Kidney (tissue), 14 donors: ENCODE measurements around the gene RIPPLY3. TPM values are rescaled to one million over a fixed set of nuclear protein-coding genes. Genes with fewer than 3 reads are reported as not detected.

Experiments used
- DNase-seq, 5 donors: peaks; one replicate each; pipeline ENCODE4 v3.0.0-alpha.2; 2013 to 2020
- FAIRE-seq: peaks from 2 replicates; lab custom pipeline; 2012; peaks lifted over from hg19 to GRCh38; lab: Jason Lieb, UNC
- H3K27ac ChIP-seq, 2 donors: one replicate each; pipeline ENCODE4 v1.7.0; 2013; ENCODE audit warnings: low read depth in 2 of 2, low read length in 2 of 2, inconsistent platforms in 1 of 2
- H3K27me3 ChIP-seq: one replicate; pipeline ENCODE4 v1.7.1; 2013; ENCODE audit warnings: low read length, inconsistent platforms; ENCODE audit not compliant: control insufficient read depth, insufficient read depth
- H3K36me3 ChIP-seq, 3 donors: one replicate each; pipeline versions ENCODE4 v1.7.0 to v1.7.1; 2013; ENCODE audit warnings: low read length in 3 of 3, control low read depth in 1 of 3, inconsistent platforms in 1 of 3; ENCODE audit not compliant: insufficient read depth in 3 of 3, control insufficient read depth in 2 of 3
- H3K4me1 ChIP-seq, 3 donors: one replicate each; pipeline versions ENCODE4 v1.7.0 to v1.7.1; 2013; ENCODE audit warnings: low read length in 3 of 3, inconsistent platforms in 1 of 3, low read depth in 1 of 3; ENCODE audit not compliant: control insufficient read depth in 2 of 3, insufficient read depth in 2 of 3
- H3K4me3 ChIP-seq, 3 donors: one replicate each; pipeline versions ENCODE4 v1.7.0 to v1.8.1; 2013; ENCODE audit warnings: low read length in 3 of 3, control low read depth in 1 of 3, inconsistent platforms in 1 of 3
- H3K9ac ChIP-seq, 3 donors: one replicate each; pipeline versions ENCODE4 v1.7.0 to v1.7.1; 2013; ENCODE audit warnings: low read length in 3 of 3, control low read depth in 1 of 3, inconsistent platforms in 1 of 3
- H3K9me3 ChIP-seq, 3 donors: one replicate each; pipeline versions ENCODE4 v1.7.0 to v1.7.1; 2013; ENCODE audit warnings: low read length in 3 of 3, control low read depth in 1 of 3, inconsistent platforms in 1 of 3; ENCODE audit not compliant: control insufficient read depth in 2 of 3, insufficient read depth in 1 of 3
- intact Hi-C: fragments of 100-400 bp; cut with DNase I; formaldehyde crosslinking; loops from one replicate; pipeline ENCODE4 v1.11.1; 2022
- polyA plus RNA-seq: library from polyadenylated mRNA; stranded (reverse); fragments of 350-450 nt; fragmentation: Illumina TruSeq; extraction: RNeasy Lipid Tissue Mini Kit (QIAGEN cat#74804); gene quantifications from one replicate; pipeline ENCODE4 v1.2.3, GENCODE V29; 2014; ENCODE audit warnings: low read depth, low replicate concordance; ENCODE audit not compliant: insufficient read depth
- total RNA-seq: library from RNA; stranded (reverse); fragmentation: NEBNext Ultra II Directional; extraction: Animal tissue kit (Norgen Biotek cat#: 25700); gene quantifications from one replicate; pipeline ENCODE4 v1.2.1, GENCODE V29; 2021
- TF ChIP-seq, protein P1 (sequence below): IDR thresholded peaks from 3 replicates; pipeline ENCODE4 v1.5.1; 2012; ENCODE audit warnings: mild to moderate bottlenecking, moderate library complexity, borderline replicate concordance; ENCODE audit not compliant: insufficient read depth; ENCODE audit errors: extremely low read depth
- donor health status: control.
- donor health status: control.
- donor health status: control.
- donor health status: control.
- donor health status: control.
- donor health status: DM: yes; HTN: yes; CAD: no.
- donor health status: Normal renal cell carcinoma (clear cell type).

RIPPLY3 gene
- total and polyA plus RNA-seq, 2 donors from 2014 or later = 0.26 to 0.31 TPM

DNA sequence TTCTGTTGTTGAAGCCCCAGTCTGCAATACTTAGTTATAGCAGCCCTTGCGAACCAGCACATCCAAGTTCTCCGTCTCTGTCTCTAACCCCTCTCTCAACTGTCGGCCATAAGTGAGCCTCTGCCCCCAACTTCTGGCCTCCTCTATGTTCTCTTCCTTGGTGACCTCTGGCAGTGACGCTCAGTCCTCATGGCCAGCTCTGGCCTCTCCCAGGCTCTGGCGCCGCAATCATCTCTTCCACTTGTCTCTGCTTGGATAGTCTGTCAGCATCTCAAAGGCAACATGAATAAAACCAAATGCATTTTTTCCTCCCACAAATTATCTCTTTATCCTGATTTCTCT lies 31.7 kb upstream of the RIPPLY3 start:
- FAIRE-seq (no peak), DNase-seq (no peak)
- Histone ChIP-seq H3K27ac (no peak overlapping the region), H3K9me3 (no peaks in the 10 kb centered on the region), H3K27me3 (no peaks in the 10 kb centered on the region), H3K4me1 (no peaks in the 10 kb centered on the region), H3K4me3 (no peak overlapping the region), H3K9ac (no peak overlapping the region), H3K36me3 (no peaks in the 10 kb centered on the region)
- intact Hi-C loops = no loop called here
- TF ChIP-seq, protein P1, sequence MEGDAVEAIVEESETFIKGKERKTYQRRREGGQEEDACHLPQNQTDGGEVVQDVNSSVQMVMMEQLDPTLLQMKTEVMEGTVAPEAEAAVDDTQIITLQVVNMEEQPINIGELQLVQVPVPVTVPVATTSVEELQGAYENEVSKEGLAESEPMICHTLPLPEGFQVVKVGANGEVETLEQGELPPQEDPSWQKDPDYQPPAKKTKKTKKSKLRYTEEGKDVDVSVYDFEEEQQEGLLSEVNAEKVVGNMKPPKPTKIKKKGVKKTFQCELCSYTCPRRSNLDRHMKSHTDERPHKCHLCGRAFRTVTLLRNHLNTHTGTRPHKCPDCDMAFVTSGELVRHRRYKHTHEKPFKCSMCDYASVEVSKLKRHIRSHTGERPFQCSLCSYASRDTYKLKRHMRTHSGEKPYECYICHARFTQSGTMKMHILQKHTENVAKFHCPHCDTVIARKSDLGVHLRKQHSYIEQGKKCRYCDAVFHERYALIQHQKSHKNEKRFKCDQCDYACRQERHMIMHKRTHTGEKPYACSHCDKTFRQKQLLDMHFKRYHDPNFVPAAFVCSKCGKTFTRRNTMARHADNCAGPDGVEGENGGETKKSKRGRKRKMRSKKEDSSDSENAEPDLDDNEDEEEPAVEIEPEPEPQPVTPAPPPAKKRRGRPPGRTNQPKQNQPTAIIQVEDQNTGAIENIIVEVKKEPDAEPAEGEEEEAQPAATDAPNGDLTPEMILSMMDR = no peak

DNA sequence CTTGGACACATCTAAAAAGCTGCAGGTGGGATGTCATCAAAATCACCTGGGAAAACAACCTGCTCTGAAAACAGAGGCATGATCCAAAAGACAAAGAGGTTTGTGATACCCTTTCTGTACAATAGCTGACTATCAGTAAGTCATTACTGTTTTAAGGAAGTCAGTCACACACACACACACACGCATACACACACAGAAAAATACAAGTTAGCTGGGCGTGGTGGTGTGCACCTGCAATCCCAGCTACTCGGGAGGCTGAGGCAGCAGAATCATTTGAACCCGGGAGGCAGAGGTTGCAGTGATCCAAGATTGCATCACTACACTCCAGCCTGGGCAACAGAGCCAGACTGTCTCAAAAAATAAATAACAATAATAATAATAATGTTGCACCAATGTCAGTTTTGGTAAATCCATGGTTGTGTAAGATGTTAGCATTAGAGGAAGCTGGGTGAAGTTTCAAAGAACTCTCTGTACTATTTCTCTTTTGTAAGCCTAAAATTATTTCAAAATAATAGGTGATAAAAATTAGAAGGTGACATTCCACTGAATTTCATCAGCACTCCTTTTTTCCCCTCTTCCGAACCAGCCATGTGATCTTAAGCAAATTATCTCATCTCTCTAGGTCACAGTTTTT lies 30.2 kb upstream of the RIPPLY3 start:
- Histone ChIP-seq H3K4me1 (peaks cover 0 to 4% (median 0%) of the 10 kb centered on the region in 3 donors), H3K27me3 (no peaks in the 10 kb centered on the region), H3K9me3 (no peaks in the 10 kb centered on the region), H3K36me3 (no peaks in the 10 kb centered on the region), H3K9ac (no peak overlapping the region), H3K27ac (no peak overlapping the region), H3K4me3 (no peak overlapping the region)
- intact Hi-C loops = no loop called here
- TF ChIP-seq, protein P1 = no peak
- DNase-seq (no peak), FAIRE-seq (no peak)

DNA sequence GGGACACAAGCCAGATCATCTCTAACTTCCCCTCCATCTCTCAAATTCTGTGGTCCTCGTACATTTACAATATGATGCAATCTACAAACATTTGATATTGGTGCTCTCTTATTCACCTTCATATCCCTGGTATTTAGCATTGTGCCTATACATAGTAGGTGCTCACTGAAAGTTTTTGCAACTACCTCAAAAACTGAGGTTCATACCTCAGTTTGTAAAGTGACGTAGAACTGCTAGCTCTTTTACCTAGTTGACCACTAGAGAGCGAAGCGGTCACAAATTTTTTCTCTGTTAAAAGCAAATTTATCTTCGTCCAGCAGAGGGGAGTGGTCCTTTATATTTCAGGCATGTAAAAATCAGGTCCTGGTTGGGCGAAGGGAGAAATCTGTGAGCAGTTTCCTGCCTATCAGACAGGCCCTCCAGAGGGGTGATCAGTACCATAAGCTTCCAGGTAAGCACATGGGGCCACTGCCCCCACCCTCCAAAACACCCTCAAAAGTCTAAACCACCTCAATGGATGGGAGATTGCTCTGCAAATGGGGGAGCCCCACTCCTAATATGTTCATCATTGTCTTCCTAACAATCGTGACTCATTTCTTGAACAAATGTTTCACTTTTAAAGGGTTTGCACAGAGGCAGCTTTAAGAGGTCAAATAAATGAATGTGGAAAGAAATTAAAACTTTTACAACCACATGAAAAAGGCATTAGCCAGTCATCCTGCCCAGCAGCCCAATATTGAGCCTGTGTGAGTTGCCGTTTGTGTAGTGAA lies 29.4 kb upstream of the RIPPLY3 start:
- FAIRE-seq = no peak
- peaks cover 0 to 4% (median 0%) of the 10 kb centered on the region in 3 donors for H3K4me1 ChIP-seq
- H3K27ac ChIP-seq = no peak overlapping the region
- peak in 3 of 5 donors; percentile 58 to 92 (median 89) for DNase-seq
- intact Hi-C loops = no loop called here
- H3K4me3 ChIP-seq = peak overlapping the region in 1 of 3 donors; percentile 6
- TF ChIP-seq, protein P1 = peak; percentile 63
- no peaks in the 10 kb centered on the region for H3K27me3 ChIP-seq
- no peaks in the 10 kb centered on the region for H3K9me3 ChIP-seq
- no peaks in the 10 kb centered on the region for H3K36me3 ChIP-seq
- no peak overlapping the region for H3K9ac ChIP-seq
